BLaER1 (cell line): Measurements from ENCODE around the gene SMCHD1.
"Not testable (repeated sequence)": the region's sequence is repeated elsewhere in the genome, so short reads cannot be mapped to it uniquely, and the experiment has no call there.

ENCODE experiments used
- H3K27ac ChIP-seq: shearing (Covaris generic); formaldehyde crosslinking; 2 replicates; pipeline ENCODE4 v1.8.1; 2022
- H3K27me3 ChIP-seq: shearing (Covaris generic); formaldehyde crosslinking; 2 replicates; pipeline ENCODE4 v1.8.1; 2022
- H3K36me3 ChIP-seq: shearing (Covaris generic); formaldehyde crosslinking; 2 replicates; pipeline ENCODE4 v1.8.1; 2022
- H3K4me1 ChIP-seq: shearing (Covaris generic); formaldehyde crosslinking; 2 replicates; pipeline ENCODE4 v1.8.1; 2022
- H3K4me2 ChIP-seq: shearing (Covaris generic); formaldehyde crosslinking; 2 replicates; pipeline ENCODE4 v1.8.1; 2022
- H3K4me3 ChIP-seq: shearing (Covaris generic); formaldehyde crosslinking; 2 replicates; pipeline ENCODE4 v1.8.1; 2022
- H3K9ac ChIP-seq: shearing (Covaris generic); formaldehyde crosslinking; 2 replicates; pipeline ENCODE4 v1.8.1; 2022
- H3K9me3 ChIP-seq: shearing (Covaris generic); formaldehyde crosslinking; 2 replicates; pipeline ENCODE4 v1.8.1; 2022
- H4K20me1 ChIP-seq: shearing (Covaris generic); formaldehyde crosslinking; 2 replicates; pipeline ENCODE4 v1.8.1; 2022
- Cebpa-rat ChIP-seq: shearing (Covaris generic); IDR thresholded peaks from 2 replicates; pipeline ENCODE4 v1.8.1; 2022

SMCHD1 gene

DNA sequence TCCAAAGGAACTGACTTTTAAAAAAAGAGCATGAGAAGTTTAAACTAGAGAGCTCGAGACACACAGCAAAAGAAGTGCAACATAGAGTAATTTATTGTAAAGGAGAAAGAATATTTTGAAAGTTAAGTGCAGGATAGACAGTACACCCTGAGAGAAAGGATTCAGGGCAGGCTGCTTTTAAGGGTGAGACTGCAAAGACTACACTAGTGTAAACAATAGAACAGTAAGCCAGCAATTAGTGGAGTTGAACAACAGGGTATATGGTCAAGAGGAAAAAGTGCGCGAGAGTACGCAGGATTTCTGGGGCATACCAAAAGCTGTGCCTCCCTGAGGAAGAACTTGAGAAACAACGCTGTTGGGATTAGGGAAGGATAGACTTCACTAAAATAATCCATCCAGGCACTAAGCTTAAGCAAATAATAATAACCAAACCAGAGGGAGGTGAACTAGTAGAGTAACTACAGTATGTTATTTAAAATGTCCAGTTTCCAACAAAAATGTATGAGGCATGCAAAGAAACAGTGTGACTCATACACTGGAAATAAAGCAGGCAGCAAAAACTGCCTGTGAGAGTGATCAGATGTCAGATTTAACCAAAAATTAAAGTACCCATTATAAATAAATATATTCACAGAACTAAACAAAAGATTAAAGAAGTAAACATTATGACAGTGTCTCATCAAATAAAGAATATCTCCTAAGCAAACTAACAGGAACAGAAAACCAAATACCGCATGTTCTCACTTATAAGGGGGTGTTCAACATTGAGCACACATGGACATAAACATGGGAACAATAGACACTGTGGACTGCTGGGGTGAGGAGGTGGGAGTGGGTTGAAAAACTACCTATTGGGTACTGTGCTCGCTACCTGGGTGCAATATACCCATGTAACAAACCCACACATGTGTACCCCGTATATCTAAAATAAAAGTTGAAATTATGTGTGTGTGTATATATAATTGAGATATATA is 150.7 kb downstream of the SMCHD1 start:
- peaks cover 28% of the 10 kb centered on the region for H3K36me3 ChIP-seq
- H3K4me2 ChIP-seq = no peak overlapping the region
- H3K27ac ChIP-seq = no peak overlapping the region
- no peak for TF ChIP-seq Cebpa-rat
- H4K20me1 ChIP-seq = no peaks in the 10 kb centered on the region
- no peak overlapping the region for H3K4me3 ChIP-seq
- peaks cover 26% of the 10 kb centered on the region for H3K9me3 ChIP-seq
- H3K9ac ChIP-seq = no peak overlapping the region
- H3K4me1 ChIP-seq = no peaks in the 10 kb centered on the region
- H3K27me3 ChIP-seq = no peaks in the 10 kb centered on the region

DNA sequence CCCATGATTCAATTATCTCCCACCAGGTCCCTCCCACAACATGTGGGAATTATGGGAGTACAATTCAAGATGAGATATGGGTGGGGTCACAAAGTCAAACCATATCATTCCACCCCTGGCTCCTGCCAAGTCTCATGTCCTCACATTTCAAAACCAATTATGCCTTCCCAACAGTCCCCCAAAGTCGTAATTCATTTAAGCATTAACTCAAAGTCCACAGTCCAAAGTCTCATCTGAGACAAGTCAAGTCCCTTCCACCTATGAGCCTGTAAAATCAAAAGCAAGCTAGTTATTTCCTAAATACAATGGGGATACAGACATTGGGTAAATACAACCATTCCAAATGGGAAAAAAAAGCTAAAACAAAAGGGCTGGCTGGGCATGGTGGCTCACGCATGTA is 153.1 kb downstream of the SMCHD1 start:
- not testable (repeated sequence) for H3K27ac ChIP-seq, H3K4me3 ChIP-seq, H3K27me3 ChIP-seq, H3K9ac ChIP-seq, H3K4me2 ChIP-seq, H4K20me1 ChIP-seq, H3K4me1 ChIP-seq
- H3K9me3 ChIP-seq = peaks cover 36% of the 10 kb centered on the region
- peaks cover 18% of the 10 kb centered on the region for H3K36me3 ChIP-seq

DNA sequence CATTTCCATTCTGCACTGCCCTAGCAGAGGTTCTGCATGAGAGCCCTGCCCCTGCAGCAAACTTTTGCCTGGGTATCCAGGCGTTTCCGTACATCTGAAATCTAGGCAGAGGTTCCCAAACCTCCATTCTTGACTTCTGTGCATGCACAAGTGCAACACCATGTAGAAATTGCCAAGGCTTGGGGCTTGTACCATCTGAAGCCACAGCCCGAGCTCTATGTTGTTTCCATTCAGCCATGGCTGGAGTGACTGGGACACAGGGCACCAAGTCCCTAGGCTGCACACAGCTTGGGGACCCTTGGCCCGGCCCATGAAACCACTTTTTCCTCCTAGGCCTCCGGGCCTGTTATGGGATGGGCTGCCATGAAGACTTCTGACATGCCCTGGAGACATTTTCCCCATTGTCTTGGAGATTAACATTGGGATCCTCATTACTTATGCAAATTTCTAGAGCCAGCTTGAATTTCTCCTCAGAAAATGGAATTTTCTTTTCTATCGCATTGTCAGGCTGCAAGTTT is 154.2 kb downstream of the SMCHD1 start:
- H3K27ac ChIP-seq, H3K4me2 ChIP-seq, H4K20me1 ChIP-seq, H3K4me3 ChIP-seq, H3K9ac ChIP-seq, H3K27me3 ChIP-seq, H3K4me1 ChIP-seq: not testable (repeated sequence)
- H3K36me3 ChIP-seq = peaks cover 10% of the 10 kb centered on the region
- H3K9me3 ChIP-seq = peaks cover 44% of the 10 kb centered on the region

DNA sequence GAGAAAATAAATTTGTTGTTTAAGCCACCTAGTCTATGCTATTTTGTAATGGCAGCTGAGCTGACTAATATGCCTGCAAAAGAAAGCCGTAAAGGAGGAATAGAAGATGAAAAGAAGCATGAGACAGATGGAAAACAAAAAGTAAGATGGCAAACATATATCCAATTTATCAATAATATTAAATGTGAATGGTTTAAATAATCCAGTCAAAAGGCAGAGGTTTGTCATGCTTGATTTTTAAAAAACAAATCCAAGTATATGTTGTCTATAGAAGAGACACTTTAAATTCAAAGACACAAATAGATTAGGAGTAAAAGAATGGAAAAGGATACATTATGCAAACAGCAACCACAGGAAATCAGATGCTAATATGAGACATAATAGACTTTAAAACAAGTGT is 155.9 kb downstream of the SMCHD1 start:
- no peak overlapping the region for H3K9ac ChIP-seq
- H3K36me3 ChIP-seq = no peaks in the 10 kb centered on the region
- peaks cover 51% of the 10 kb centered on the region for H3K9me3 ChIP-seq
- no peak overlapping the region for H3K27ac ChIP-seq
- H4K20me1 ChIP-seq = no peaks in the 10 kb centered on the region
- no peaks in the 10 kb centered on the region for H3K27me3 ChIP-seq
- no peak for TF ChIP-seq Cebpa-rat
- H3K4me2 ChIP-seq = no peak overlapping the region
- H3K4me3 ChIP-seq = no peak overlapping the region
- no peaks in the 10 kb centered on the region for H3K4me1 ChIP-seq

DNA sequence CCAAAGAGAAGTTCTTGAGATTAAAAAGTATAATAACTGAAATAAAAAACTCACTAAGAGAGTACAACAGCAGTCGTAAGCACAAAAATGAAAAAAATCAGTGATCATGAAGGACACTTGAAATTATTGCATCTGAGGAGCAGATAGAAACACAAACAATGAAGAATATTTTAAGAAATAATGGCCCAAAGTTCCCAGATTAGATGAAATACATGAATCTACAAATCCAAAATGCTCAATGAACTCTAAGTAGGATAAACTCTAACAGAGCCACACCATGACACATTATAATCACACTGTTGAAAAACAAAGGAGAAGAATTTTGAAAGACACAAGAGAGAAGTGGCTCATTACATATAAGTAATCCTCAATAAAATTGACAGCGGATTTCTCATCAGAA is 159.4 kb downstream of the SMCHD1 start:
- Histone ChIP-seq H3K9ac (no peak overlapping the region), H3K9me3 (peaks cover 41% of the 10 kb centered on the region), H3K36me3 (no peaks in the 10 kb centered on the region), H3K27me3 (no peaks in the 10 kb centered on the region), H3K4me1 (no peaks in the 10 kb centered on the region), H4K20me1 (no peaks in the 10 kb centered on the region), H3K4me3 (no peak overlapping the region), H3K27ac (no peak overlapping the region), H3K4me2 (no peak overlapping the region)
- no peak for TF ChIP-seq Cebpa-rat

DNA sequence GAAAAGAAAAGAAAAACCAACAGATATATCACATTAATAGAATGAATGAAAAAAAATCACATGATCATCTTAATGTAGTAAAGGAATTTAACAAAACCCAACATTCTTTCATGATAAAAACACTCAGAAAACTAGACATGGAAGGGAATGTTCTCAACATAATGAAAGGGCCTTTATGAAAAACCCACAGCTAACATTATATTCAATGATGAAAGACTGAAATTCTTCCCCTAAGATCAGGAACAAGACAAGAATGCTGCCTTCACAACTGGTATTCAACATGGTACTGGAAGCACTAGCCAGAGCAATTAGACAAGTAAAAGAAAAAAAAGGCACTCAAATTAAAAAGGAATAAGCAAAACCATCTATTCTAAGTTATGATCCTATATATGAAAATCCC is 162.8 kb downstream of the SMCHD1 start:
- Histone ChIP-seq H3K4me3 (no peak overlapping the region), H3K4me1 (no peaks in the 10 kb centered on the region), H3K9ac (no peak overlapping the region), H4K20me1 (no peaks in the 10 kb centered on the region), H3K4me2 (no peak overlapping the region), H3K27ac (no peak overlapping the region), H3K9me3 (peaks cover 21% of the 10 kb centered on the region), H3K36me3 (no peaks in the 10 kb centered on the region), H3K27me3 (no peaks in the 10 kb centered on the region)
- no peak for TF ChIP-seq Cebpa-rat

DNA sequence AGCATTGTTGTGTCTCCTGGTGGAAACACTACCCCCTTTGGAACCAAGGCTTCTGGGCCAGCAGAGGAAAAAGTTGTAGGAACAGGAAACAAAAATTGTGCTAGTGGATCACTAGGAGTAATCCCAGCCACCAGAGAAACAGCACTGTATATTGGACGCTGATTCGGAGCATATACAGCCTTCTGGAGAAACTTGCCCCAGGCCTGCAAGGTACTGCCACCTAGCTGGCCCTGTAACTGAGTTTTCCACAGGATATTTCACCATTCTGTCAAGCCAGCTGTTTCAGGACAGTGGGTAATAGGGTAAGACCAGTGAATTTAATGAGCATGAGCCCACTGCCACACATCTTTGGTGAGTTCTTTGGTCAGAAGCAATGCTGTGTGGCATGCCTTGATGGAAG is 166.2 kb downstream of the SMCHD1 start:
- H3K4me3 ChIP-seq = no peak overlapping the region
- H3K27ac ChIP-seq = no peak overlapping the region
- TF ChIP-seq Cebpa-rat = no peak
- H3K36me3 ChIP-seq = no peaks in the 10 kb centered on the region
- H3K4me2 ChIP-seq = no peak overlapping the region
- no peaks in the 10 kb centered on the region for H4K20me1 ChIP-seq
- no peaks in the 10 kb centered on the region for H3K27me3 ChIP-seq
- H3K4me1 ChIP-seq = no peaks in the 10 kb centered on the region
- peaks cover 3% of the 10 kb centered on the region for H3K9me3 ChIP-seq
- H3K9ac ChIP-seq = no peak overlapping the region

DNA sequence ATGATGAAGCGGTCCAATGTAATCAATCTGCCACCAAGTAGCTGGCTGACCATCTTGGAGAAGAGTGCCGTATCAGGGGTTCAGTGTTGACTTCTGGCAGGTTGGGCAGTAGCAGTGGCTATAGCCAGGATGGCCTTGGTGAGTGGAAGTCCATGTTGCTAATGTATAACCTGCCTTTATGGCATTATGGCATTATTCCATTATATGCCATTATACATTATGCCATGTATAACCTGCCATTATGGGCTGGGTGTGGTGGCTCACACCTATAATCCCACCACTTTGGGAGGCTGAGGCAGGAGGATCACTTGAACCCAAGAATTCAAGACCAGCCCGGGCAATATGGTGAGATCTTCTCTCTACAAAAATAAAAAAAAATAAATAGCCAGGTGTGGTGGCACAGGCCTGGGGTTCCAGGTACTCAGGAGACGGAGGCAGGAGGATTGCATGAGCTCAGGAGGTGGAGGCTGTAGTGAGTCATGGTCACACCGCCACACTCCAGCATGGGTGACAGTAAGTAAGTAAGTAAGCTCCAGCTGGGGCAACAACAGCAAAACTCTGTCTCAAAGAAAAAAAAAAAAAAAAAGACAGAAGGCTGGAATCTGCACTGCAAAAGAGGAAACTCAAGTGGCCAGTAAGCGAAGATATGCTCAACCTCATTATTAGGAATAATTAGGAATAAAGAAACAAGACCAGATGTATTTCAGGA is 166.8 kb downstream of the SMCHD1 start:
- no peaks in the 10 kb centered on the region for H3K36me3 ChIP-seq
- H3K27me3 ChIP-seq = no peaks in the 10 kb centered on the region
- H3K4me3 ChIP-seq = no peak overlapping the region

DNA sequence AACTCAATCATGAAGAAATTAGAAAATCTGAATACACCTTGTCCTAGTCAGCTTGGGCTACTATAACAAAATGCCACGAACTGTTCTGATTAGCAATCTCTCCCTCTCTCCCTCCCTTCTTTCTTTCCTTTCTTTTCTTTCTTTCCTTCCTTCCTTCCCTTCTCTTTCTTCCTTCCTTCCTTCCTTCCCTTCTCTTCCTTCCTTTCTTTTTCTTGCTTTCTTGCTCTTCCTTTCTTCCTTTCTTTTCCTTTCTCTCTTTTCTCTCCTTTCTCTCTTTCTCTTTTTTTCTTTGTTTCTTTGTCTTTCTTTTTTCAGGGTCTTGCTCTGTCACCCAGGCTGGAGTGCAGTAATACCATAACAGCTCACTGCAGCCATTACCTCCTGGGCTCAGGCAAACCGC is 167.7 kb downstream of the SMCHD1 start:
- Histone ChIP-seq H3K4me3 (no peak overlapping the region), H3K4me2 (no peak overlapping the region), H3K9me3 (no peaks in the 10 kb centered on the region; the same call in 1 of the 2 replicates), H3K27ac (no peak overlapping the region), H3K36me3 (no peaks in the 10 kb centered on the region), H3K27me3 (no peaks in the 10 kb centered on the region), H3K9ac (no peak overlapping the region), H3K4me1 (no peaks in the 10 kb centered on the region), H4K20me1 (no peaks in the 10 kb centered on the region)
- TF ChIP-seq Cebpa-rat = no peak

More for the DNA sequence above, 166.8 kb downstream of the SMCHD1 start:
- Histone ChIP-seq H3K9ac (no peak overlapping the region), H3K27ac (no peak overlapping the region), H3K4me2 (no peak overlapping the region), H3K4me1 (no peaks in the 10 kb centered on the region), H4K20me1 (no peaks in the 10 kb centered on the region), H3K9me3 (peaks cover 3% of the 10 kb centered on the region)
- TF ChIP-seq Cebpa-rat = no peak

DNA sequence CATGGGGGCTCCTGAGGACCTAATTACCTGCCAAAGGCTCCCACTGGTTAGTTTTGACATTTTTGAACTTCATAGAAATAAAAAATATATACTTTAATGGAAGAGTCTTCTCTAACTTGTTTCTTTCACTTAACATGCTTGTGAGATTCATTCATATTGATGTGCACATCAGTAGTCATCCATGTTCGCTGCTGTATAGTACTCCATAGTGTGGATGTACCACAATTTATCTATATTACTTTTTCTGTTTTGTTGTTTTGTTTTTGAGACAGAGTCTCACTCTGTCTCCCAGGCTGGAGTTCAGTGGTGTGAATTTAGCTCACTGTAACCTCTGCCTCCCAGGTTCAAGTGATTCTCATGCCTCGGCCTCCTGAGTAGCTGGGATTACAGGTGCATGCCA is 168.4 kb downstream of the SMCHD1 start:
- TF ChIP-seq Cebpa-rat = no peak
- Histone ChIP-seq H3K4me1 (no peaks in the 10 kb centered on the region), H3K9ac (no peak overlapping the region), H3K4me2 (no peak overlapping the region), H3K4me3 (no peak overlapping the region), H4K20me1 (no peaks in the 10 kb centered on the region), H3K36me3 (no peaks in the 10 kb centered on the region), H3K9me3 (no peaks in the 10 kb centered on the region; the same call in 1 of the 2 replicates), H3K27ac (no peak overlapping the region), H3K27me3 (no peaks in the 10 kb centered on the region)
